ENCODE data around the gene THEM5.

DNA sequence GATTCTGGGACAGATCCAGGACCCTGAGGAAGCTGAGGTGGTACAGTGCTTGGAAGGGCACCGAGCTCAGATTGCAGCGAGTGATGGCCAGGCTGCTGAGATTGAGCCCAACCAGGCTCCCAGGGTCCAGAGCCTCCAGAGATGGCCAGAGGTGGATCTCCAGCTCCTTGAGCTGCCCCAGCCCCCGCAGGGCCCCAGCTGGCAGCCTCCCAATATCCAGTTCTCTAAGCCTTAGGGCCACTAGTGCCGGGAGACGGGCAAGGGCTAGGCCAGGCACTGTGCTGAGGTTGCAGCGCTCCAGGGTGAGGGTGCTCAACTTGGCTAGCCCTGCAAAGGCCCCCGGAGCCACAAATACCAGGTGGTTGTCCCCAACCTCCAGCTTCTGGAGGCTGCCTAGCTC, 51.7 kb downstream of the THEM5 start:
- no peak for TF ChIP-seq EZH2 (IDR thresholded peaks at IDR 0.05; ENCODE audit: borderline replicate concordance, low read depth, low read length, severe bottlenecking)
- TF ChIP-seq, protein P1, sequence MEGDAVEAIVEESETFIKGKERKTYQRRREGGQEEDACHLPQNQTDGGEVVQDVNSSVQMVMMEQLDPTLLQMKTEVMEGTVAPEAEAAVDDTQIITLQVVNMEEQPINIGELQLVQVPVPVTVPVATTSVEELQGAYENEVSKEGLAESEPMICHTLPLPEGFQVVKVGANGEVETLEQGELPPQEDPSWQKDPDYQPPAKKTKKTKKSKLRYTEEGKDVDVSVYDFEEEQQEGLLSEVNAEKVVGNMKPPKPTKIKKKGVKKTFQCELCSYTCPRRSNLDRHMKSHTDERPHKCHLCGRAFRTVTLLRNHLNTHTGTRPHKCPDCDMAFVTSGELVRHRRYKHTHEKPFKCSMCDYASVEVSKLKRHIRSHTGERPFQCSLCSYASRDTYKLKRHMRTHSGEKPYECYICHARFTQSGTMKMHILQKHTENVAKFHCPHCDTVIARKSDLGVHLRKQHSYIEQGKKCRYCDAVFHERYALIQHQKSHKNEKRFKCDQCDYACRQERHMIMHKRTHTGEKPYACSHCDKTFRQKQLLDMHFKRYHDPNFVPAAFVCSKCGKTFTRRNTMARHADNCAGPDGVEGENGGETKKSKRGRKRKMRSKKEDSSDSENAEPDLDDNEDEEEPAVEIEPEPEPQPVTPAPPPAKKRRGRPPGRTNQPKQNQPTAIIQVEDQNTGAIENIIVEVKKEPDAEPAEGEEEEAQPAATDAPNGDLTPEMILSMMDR (IDR thresholded peaks at IDR 0.05; ENCODE audit: borderline replicate concordance, extremely low read depth, low read length, poor library complexity, severe bottlenecking): no peak
